Measurements from ENCODE around the gene MACF1.

MACF1 gene

DNA sequence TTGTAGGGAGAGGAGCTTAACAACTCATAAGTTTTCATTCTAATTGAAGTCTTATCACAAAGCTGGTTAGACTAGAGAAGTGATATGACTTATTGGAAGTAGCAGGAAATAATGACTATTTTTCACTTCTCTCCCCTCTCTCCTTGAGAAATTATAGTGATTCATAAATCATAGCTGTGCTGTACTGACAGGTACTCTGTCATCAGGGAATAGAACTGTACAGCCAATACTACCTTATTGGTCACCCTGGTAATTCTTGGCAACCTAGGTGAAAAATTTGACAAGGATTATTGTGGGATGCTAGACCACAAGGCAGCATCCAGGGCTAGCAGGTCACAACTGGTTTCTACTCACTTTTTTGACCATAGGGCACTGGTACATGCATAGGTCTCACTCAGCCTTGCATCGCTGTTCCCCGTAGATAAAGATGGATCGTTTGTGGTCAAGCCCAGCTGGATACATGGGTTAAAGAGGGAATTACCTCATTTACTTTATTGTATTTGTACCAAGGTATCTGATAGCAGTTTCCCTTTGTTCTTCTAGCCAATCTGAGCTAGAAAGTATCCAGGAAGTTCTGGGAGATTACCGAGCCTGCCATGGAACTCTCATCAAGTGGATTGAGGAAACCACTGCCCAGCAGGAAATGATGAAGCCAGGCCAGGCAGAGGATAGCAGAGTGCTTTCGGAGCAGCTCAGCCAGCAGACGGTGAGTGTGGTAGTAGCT is 113.6 kb downstream of the MACF1 start:
- no peak for DNase-seq

DNA sequence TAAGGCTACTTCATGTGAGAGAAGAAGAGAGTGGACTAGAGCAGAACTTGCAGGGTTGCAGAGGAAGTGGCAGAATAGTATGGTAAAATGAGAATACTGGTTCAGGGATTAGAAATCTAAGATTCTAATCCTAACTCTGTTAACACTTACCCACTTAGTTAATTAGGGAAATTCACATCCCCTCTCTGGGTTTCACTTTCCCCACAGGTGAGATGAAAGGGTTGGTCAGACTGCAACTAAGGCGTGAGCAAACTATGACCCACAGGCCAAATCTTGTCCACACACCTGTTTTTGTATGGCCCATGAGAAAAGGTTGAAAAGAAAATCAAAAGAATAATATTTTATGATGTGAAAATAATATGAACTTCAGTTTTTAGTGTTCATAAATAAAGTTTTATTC is 117.5 kb downstream of the MACF1 start:
- DNase-seq: no peak

DNA sequence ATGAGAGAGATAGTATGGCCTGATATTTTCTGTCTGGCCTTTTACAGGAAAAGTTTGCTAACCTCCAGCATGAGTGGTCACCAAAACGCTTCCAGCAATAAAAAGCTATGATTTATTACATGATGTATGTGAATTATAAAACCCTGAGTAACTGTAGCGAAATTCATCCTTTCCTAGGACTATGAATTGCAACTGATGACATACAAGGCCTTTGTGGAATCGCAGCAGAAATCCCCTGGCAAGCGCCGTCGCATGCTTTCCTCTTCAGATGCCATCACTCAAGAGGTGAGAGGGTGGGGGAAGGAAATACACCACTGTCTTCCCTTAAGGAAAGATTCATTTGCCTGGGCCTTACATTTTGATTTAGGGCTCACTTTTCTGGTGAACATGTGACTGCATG is 117.9 kb downstream of the MACF1 start:
- no peak for DNase-seq

DNA sequence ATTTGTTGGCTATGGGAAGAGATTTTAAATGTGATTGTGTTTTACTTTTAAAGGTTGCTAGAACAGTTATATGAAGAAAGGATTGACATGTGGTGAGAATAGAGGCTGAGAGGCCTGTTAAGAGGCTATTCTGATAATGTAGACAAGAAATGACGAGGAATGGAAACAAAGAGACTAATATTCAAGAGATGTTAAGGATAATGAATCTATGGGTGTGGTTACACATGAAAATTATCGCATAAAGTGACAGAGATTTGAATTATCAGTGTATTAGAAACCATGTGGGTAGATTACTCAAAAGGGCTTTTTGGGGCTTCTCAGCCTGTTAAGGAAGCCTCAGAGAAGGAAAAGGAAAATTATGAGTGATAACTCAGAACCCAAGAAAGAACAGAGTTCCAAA is 120.4 kb downstream of the MACF1 start:
- no peak for DNase-seq

DNA sequence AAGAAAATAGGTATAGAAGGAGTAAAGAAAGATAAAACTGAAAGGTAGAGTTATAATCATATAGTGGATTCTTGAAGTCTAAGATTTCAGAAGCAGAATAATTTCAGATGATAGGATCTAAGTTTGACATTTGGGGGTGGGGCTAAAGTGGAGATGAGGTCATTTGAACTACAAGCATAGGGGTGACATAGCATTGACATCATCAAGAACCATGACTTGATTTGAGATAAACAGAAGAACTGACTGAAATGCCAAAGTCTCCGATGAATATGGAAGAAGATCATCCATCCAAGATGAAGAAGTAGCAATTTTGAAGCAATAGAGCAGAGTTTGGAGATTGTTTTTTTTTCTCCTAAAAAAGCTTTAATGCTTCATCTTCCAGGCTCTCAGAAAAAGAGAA is 122.3 kb downstream of the MACF1 start:
- no peak for DNase-seq

DNA sequence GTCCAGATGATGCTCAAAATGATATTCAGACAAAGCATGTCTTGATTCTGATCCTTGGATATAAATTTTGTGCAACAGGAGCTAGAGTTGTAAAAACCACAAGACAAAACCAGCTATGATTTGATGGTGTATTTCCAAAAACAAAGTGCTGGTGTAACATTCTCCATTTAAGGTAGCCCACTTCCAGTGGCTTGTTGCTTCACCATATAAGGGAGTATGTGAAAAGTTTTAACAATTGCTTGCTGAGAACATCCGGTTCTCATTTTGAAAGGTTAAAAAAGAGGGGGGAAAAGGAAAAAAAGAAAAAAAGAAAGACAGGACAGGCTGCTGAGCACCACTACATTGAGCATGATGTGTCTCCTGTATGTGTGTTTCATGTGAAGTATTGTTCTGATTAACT is 123.6 kb downstream of the MACF1 start:
- DNase-seq: no peak

DNA sequence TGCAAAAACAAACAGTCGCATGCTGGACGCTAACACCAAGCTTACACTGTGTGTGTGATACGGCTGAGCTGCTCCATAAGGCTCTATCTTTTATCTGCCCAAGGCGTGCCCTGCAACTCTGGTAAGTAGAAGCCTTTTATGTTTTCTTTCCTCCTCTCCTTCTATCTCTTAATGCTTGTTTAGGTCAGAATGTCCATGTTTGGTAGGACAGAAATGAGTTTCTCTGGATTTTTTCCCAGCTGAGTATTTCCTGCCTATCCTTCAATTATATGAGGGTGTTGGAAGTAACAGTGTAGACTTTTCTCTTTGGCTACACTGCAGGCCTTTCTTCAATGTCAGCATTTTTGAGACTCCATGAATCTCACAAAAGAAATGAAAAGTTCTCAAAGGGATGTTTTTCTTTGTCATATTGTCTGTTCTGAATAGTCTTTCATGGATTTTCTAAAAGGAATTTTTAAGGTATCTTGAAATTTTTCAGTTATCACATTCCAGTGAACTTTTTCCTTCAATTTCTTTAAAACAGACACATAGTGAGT is 124.2 kb downstream of the MACF1 start:
- DNase-seq: no peak

DNA sequence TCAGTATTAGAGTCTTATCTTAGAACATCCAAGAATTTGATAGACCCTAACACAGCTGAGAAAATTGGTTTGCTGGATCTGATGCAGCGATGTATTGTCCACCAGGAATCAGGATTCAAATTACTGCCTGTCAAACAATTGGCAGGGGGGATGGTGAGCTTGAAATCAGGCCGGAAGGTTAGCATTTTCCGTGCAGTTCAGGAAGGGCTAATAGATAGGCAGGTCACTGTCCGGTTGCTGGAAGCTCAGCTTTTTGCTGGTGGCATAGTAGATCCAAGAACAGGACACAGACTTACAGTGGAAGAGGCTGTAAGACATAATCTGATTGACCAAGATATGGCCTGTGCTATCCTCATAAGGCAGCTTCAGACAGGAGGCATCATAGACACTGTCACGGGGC is 127.2 kb downstream of the MACF1 start:
- no peak for DNase-seq

DNA sequence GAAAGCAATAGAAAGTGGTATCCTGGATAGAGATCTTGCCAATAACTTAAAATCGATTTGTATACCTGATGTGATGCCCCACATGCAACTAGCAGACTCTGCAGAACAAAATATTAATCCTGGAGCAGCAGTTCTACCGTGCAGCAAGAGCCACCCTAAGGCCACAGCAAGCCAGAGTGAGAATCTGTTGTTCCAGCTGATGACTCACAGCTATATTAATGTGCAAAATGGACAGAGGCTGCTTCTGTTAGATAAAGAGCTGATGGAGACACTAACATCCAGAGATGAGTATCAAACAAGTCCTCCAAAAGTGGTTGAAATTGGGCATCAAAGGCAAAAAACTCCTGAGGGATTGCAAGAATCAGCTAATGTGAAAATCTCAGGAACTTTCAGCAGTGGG is 127.8 kb downstream of the MACF1 start:
- no peak for DNase-seq

DNA sequence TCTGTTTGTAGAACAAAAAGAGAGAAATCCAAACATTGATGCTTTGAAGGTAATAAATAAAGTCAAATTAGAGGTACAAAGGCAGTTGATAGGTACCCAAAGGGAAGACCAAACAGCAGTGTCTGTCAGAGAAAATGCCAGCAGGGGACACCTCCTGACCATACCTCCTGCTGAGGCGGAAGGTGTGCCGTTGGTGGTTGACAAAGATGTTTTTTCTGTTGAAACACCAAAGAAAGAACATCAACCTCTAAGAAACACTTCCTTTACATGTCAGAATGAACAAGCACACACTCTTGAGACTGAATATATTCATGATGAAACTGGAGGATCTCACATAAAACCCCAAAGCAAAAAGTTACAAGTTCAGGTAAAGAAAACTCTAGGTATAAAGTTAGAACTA is 128.3 kb downstream of the MACF1 start:
- DNase-seq: no peak

DNA sequence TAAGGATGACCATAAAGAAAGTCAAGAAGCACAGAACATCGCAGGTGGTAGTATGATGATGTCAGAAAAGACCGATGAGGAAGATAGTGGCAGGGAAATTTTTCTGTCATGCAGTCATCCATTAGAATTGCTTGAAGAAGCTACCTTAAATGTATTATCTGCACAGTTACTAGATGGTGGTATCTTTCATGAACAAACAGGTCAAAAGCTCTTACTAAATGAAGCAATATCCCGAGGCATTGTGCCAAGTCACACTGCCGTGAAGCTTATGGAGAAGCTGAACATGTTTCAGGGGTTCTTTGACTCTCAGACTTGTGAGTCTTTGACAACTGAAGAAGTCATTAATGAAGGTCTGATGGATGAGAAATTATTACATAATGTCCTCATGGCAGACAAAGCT is 128.8 kb downstream of the MACF1 start:
- DNase-seq: no peak

DNA sequence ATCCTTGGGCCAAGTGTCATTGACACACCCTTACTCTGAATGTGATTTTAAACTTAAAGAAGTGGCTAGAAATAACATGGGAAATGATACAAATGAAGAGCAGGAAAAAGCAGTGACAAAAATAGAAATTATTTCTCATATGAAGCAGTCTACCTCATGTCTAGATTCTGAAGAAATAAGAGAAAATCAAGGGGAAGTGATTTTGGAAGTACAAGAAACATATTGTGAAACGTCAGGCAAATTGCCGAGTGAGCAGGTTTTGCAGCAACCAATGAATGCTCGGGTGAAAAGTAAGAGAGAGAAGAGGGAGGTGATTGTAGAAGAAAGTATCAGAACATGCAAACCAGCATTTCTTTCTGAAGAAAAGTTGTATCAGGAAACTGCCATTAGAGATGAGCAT is 130.7 kb downstream of the MACF1 start:
- no peak for DNase-seq

DNA sequence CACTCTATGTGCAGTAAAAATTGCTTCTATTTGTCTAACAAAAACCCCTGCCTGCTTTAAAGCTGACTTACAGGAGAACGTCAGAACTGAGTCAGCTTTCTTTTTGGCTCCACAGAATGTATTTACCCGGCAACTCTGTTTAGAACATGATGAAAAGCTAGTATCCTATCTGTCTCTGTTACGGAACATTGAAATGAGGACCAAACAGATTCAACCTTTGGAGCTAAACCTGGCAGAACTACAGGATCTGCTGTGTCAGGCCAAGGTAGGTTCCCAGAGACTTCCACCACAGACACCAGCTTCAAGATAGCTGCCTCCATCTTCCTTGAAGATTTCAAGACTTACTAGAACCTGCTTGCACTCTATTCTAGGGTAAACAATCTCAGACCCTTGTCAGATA is 132.6 kb downstream of the MACF1 start:
- DNase-seq: no peak

DNA sequence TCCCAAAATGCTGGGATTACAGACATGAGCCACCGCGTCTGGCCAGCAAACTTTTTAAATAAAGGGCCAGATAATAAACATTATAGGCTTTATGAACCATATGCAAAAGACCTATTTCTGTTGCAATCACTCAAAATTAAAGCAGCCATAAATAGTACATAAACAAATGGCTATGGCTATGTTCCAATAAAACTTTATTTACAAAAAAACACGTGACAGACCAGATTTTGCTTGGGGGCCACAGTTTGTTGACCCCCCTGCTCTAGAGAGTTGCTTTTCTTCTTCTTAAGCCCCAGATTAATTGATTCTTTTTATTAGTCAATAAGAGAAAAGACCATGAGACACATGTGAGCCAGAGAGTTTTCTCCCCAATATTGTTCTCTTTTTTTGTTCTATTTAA is 138.3 kb downstream of the MACF1 start:
- no peak for DNase-seq

DNA sequence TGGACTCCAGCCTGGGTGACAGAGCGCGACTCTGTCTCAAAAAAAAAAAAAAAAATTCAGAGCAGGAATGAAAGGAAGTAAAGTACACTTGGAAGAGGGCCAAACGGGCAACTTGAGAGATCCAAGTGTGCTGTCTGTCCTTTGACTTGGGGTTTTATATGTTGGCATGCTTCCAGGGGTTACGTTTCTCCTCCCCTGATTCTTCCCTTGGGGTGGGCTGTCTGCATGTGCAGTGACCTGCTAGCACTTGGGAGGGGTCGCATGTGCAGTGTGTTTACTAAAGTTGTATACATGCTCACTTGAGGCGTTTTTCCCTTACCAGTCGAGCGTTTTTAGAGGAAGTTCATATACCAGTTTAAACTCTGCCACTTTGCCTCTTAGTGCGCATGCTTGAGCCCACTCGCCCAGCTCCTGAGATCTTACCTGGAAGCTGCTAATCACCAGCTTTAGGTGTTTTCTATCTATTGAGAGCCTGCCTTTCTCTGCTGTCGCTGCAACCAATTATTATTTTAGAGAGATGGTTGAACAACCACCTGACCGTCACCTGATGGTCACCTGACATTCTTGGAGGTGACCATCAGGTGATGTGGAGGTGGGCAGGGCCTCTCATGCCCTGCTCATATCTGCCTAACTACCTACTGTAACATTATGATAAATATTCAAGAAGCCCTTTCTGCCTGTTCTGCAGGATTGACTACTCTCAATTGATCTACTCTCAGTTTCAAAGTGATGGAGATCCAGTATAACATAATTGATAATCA is 140.1 kb downstream of the MACF1 start:
- DNase-seq: no peak

DNA sequence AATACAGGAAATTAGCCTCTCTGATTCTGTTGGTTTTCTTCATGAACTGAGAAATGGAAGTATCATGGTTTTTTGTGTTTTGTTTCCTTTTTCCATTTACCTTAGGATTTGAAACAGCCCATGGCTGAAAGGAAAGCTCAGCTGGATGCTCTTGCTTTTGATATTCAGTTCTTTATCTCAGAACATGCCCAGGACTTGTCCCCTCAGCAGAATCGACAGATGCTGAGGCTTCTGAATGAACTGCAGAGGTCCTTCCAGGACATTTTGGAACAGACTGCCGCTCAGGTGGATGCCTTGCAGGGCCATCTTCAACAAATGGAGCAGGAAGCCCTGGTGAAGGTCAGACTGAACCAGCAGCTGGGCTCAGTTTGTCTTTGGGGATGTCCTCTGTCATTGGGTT is 142.4 kb downstream of the MACF1 start:
- DNase-seq: no peak

DNA sequence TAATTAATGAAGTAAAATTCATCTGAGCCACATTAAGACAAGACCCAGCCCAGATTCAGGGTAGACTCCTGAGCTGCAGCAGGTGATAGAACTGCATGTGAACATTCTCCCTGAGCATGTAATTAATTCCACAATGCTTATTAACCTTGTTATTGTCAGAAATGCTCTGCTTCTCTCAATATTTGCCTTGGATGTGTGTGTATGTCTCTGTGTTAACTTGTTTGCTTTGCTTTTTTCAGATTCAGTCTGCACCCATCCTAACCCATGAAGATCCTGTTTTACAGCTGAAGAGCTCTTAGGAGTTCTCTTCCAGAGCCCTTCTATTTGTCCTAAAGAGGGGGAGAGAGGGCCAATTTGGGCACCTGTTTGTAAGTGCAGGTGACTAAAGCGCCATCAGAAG is 143.8 kb downstream of the MACF1 start:
- DNase-seq: no peak

DNA sequence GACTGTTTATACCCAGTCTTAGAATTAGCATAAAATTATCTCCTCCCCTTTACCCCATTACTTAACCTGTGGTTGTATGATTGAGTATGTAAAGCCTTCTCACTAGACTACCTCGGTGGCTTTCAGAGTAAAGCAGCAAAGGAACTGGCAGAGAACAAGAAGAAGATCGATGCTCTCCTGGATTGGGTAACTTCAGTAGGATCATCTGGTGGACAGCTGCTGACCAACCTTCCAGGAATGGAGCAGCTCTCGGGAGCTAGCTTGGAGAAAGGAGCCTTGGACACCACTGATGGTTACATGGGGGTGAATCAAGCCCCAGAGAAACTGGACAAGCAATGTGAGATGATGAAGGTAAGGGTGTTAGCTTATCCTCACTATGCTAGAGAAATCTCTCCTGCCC is 148.4 kb downstream of the MACF1 start:
- no peak for DNase-seq

DNA sequence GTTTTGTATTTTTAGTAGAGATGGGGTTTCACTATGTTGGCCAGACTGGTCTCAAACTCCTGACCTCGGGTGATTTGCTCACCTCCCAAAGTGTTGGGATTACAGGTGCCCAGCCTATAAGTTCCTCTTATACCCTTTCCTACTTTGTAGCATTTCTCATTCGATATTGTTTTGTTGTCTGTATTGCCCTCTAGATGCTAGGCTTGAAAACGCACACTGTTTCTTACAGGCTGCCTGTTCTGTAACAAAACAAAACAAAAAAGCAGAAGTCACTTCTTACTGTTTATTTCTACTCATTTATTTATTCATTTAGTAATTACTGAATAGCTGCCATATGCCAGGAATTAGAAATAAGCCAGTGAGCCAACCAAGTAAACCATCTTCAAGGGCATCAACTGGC is 150.1 kb downstream of the MACF1 start:
- DNase-seq: no peak

DNA sequence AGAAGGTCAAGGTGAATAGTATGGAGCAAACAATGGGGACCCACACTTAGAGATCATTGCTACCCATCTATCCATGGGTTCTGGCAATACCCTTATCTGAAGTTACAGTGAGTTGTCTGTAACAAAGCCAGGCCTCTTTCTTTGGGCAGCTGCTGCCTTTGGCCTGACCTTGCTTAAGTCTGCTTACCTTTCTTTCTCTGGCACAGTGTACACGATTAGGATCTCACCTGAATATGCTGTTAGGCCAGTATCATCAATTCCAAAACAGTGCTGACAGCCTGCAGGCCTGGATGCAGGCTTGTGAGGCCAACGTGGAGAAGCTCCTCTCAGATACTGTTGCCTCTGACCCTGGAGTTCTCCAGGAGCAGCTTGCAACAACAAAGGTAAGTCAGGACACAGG is 154.0 kb downstream of the MACF1 start:
- DNase-seq: no peak

DNA sequence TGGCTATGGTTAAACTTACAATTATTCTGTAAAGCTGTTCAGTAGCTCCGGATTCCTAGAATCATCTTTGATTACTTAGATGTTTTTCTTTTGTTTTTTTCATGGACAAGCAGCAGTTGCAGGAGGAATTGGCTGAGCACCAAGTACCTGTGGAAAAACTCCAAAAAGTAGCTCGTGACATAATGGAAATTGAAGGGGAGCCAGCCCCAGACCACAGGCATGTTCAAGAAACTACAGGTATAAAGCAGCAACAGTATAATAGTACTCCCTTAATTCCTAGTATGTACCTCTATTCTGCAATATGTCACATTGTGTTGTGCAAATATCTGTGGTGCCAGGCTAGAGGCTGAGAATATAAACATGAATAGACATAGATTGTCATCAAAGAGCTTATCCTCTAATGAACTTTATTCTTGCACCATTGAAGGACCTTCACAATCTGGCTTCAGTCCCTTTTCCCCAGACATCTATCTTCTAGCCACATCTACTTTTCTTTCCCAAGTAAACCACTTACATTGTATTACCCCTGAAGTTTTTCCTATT is 154.6 kb downstream of the MACF1 start:
- DNase-seq: no peak

DNA sequence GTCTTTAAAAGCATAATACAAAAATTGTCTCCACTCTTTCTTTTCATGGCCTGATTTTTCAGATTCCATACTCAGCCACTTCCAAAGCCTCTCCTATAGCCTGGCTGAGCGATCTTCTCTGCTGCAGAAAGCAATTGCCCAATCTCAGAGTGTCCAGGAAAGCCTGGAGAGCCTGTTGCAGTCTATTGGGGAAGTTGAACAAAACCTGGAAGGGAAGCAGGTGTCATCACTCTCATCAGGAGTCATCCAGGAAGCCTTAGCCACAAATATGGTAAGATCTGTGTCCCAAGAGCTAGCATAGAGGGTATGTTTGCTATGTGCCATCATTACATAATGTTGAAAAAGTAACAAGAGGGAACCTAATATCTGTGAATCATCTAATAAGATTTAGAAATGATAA is 156.2 kb downstream of the MACF1 start:
- no peak for DNase-seq

DNA sequence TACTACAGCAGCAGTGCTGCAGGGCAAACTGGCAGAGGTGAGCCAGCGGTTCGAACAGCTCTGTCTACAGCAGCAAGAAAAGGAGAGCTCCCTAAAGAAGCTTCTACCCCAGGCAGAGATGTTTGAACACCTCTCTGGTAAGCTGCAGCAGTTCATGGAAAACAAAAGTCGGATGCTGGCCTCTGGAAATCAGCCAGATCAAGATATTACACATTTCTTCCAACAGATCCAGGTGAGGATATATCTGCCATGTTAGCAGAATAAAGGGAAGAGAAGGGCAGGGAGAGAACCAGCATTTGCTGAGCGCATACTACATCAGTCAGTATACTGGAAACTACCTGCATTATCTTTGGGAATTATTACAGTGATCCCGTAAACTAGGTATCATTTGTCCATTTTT is 157.0 kb downstream of the MACF1 start:
- DNase-seq: no peak

DNA sequence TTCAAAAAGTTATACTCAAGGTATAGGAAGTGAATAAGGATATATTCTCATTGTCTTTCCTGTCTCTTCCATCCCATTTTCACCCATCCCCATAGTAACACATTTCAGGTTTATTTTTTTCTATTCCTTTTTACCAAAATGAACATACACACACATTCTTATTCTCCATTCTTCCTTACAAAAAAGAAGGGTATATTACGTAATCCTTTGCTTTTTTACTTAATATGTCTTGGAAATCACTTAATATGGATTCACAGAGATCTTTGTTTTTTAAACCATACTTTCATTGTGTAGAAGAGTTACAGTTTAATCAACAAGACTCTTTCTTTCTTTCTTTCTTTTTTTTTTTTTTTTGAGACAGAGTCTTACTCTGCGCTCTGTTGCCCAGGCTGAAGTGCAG is 158.8 kb downstream of the MACF1 start:
- DNase-seq: no peak
